GM18909 (cell line): ENCODE results near the gene RUNX3.

Source experiments
- ATAC-seq: cut with Tn5 transposase; IDR thresholded peaks from one replicate; pipeline ENCODE4 v1.9.1; 2021; ENCODE audit warnings: mild to moderate bottlenecking; ENCODE audit not compliant: unreplicated experiment, poor library complexity

The RUNX3 gene

GRCh38 chr1:24850328-24850920 is 79.7 kb downstream of the RUNX3 start:
- ATAC-seq: no peak

DNA sequence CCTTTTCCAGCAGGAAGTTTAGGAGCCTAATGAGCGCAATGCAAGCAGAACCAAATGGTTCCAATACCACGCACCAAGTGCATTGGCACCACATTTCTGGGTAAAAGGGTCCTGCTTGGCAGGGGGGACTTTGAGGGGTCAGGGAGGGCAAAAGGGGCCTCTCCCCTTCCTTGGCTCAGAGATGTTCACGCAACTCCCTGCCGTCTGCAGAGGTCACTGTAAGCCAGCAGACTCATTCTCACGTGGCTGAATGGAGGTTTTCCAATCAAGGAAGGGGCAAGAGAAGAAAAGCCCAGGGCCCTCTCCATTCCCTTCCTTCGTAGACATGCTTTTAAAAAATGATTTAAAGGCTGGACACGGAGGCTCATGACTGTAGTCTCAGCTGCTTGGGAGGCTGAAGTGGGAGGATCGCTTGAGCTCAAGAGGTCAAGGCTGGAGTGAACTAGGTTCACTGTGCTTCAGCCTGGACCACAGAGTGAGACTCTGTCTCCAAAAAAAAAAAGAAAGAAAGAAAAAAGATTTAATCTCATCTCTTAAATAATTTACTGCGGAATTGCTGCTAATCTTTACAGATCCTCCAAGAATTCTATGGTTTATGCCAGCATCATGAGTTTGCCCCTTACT is 80.3 kb downstream of the RUNX3 start:
- ATAC-seq: no peak
